HCT116 (cell line): Measurements from ENCODE around the gene DOCK2.

Experiments used
- EGR1 ChIP-seq: IDR thresholded peaks from 2 replicates; pipeline ENCODE4 v1.6.1; 2012; ENCODE audit warnings: low read depth
- EZH2 ChIP-seq: fragments of 200-600 bp; sonication (generic); IDR thresholded peaks from 2 replicates; pipeline ENCODE4 v1.6.1; 2017; ENCODE audit warnings: antibody characterized with exemption, mixed run types
- EZH2phosphoT487 ChIP-seq: fragments of 200-600 bp; IDR thresholded peaks from 2 replicates; pipeline ENCODE4 v1.6.1; 2018; ENCODE audit warnings: antibody characterized with exemption, borderline replicate concordance
- POLR2A ChIP-seq: IDR thresholded peaks from 2 replicates; pipeline ENCODE4 v1.7.0; 2011; ENCODE audit warnings: borderline replicate concordance; ENCODE audit not compliant: insufficient read depth, insufficient read length; ENCODE audit errors: extremely low read depth
- POLR2AphosphoS5 ChIP-seq: IDR thresholded peaks from 2 replicates; pipeline ENCODE4 v1.6.1; 2011; ENCODE audit warnings: mild to moderate bottlenecking, low read depth, low read length, moderate library complexity
- REST ChIP-seq: IDR thresholded peaks from 2 replicates; pipeline ENCODE4 v1.6.1; 2012; ENCODE audit warnings: low read depth
- SIN3A ChIP-seq: IDR thresholded peaks from 2 replicates; pipeline ENCODE4 v1.6.1; 2012; ENCODE audit warnings: low read depth
- SP1 ChIP-seq: IDR thresholded peaks from 2 replicates; pipeline ENCODE4 v1.6.1; 2012; ENCODE audit warnings: low read depth
- TCF7L2 ChIP-seq: IDR thresholded peaks from 2 replicates; pipeline ENCODE4 v1.7.0; 2011; ENCODE audit warnings: borderline replicate concordance, inconsistent platforms; ENCODE audit not compliant: insufficient read depth, insufficient read length; ENCODE audit errors: extremely low read depth
- TF ChIP-seq, protein P1 (sequence below), 3 experiments: fragments of 200-600 bp in 1 of 3; sonication (generic) in 1 of 3; IDR thresholded peaks in 2 of 3; conservative IDR thresholded peaks in 1 of 3; 2 replicates each; pipeline ENCODE4 v1.5.1; 2012 to 2017; ENCODE audit warnings: low read depth in 2 of 3, low read length in 2 of 3, antibody characterized with exemption in 1 of 3, borderline replicate concordance in 1 of 3, control low read depth in 1 of 3, mild to moderate bottlenecking in 1 of 3, mixed read lengths in 1 of 3, mixed run types in 1 of 3, moderate library complexity in 1 of 3; ENCODE audit not compliant: insufficient read depth in 1 of 3
- TF ChIP-seq, protein P2 (sequence below): IDR thresholded peaks from 2 replicates; pipeline ENCODE4 v1.6.1; 2012

GRCh38 chr5:170011751-170012150 lies 374.7 kb downstream of the DOCK2 start:
- TF ChIP-seq, protein P1, sequence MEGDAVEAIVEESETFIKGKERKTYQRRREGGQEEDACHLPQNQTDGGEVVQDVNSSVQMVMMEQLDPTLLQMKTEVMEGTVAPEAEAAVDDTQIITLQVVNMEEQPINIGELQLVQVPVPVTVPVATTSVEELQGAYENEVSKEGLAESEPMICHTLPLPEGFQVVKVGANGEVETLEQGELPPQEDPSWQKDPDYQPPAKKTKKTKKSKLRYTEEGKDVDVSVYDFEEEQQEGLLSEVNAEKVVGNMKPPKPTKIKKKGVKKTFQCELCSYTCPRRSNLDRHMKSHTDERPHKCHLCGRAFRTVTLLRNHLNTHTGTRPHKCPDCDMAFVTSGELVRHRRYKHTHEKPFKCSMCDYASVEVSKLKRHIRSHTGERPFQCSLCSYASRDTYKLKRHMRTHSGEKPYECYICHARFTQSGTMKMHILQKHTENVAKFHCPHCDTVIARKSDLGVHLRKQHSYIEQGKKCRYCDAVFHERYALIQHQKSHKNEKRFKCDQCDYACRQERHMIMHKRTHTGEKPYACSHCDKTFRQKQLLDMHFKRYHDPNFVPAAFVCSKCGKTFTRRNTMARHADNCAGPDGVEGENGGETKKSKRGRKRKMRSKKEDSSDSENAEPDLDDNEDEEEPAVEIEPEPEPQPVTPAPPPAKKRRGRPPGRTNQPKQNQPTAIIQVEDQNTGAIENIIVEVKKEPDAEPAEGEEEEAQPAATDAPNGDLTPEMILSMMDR (IDR thresholded peaks at IDR 0.05 in 2 of 3, conservative IDR thresholded peaks at IDR 0.05 in 1 of 3; ENCODE audit: borderline replicate concordance in 1 of 3, insufficient read depth in 1 of 3, low read depth in 2 of 3, low read length in 2 of 3) = no peak
- TF ChIP-seq POLR2A (no peak), EZH2 (no peak), SP1 (no peak), REST (no peak), TCF7L2 (no peak), EZH2phosphoT487 (no peak), EGR1 (no peak), POLR2AphosphoS5 (no peak), SIN3A (no peak)
- TF ChIP-seq, protein P2, sequence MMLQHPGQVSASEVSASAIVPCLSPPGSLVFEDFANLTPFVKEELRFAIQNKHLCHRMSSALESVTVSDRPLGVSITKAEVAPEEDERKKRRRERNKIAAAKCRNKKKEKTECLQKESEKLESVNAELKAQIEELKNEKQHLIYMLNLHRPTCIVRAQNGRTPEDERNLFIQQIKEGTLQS = no peak
